HG03025 (cell line): ENCODE measurements around the gene CPA2.
"Not testable (repeated sequence)": the region's sequence is repeated elsewhere in the genome, so short reads cannot be mapped to it uniquely, and the experiment has no call there.

Source experiments
- ATAC-seq: cut with Tn5 transposase; IDR thresholded peaks from one replicate; pipeline ENCODE4 v1.9.1; 2021; ENCODE audit warnings: mild to moderate bottlenecking, moderate library complexity; ENCODE audit not compliant: unreplicated experiment, low FRiP score

Gene CPA2

DNA sequence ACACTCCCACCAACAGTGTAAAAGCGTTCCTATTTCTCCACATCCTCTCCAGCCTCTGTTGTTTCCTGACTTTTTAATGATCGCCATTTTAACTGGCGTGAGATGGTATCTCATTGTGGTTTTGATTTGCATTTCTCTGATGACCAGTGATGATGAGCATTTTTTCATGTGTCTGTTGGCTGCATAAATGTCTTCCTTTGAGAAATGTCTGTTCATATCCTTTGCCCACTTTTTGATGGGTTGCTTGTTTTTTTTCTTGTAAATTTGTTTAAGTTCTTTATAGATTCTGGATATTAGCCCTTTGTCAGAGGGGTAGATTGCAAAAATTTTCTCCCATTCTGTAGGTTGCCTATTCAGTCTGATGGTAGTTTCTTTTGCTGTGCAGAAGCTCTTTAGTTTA lies 17.0 kb upstream of the CPA2 start:
- ATAC-seq = not testable (repeated sequence)

DNA sequence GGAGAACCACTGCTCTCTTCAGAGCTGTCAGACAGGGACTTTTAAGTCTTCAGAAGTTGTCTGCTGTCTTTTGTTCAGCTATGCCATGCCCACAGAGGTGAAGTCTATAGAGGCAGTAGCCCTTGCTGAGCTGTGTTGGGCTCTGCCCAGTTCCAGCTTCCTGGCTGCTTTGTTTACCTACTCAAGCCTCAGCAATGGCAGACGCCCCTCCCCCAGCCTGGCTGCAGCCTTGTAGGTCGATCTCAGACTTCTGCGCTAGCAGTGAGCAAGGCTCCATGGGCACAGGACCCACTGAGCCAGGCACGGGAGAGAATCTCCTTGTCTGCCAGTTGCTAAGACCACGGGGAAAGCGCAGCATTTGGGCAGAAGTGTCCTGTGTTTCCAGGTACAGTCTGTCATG lies 12.1 kb upstream of the CPA2 start:
- ATAC-seq = no peak

DNA sequence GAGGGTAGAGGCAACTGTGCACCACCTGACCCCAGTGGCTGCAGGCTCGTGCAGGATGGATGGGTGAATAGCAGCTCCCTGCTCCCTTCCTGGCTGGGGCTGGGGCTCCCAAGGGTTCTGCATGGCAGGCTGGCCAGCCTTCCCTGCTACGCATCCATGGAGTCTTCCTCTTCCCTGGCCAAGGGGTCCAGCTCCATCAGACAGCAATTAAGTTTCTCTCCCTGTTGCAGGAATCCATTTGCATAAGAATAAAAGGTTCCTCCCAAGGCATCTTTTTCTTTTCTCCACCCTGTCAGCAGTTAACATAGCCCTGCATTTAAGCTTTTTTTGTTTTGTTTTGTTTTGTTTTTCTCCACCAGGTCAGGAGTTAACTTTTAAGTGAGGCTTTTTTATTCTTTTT lies 10.0 kb upstream of the CPA2 start:
- ATAC-seq = no peak

DNA sequence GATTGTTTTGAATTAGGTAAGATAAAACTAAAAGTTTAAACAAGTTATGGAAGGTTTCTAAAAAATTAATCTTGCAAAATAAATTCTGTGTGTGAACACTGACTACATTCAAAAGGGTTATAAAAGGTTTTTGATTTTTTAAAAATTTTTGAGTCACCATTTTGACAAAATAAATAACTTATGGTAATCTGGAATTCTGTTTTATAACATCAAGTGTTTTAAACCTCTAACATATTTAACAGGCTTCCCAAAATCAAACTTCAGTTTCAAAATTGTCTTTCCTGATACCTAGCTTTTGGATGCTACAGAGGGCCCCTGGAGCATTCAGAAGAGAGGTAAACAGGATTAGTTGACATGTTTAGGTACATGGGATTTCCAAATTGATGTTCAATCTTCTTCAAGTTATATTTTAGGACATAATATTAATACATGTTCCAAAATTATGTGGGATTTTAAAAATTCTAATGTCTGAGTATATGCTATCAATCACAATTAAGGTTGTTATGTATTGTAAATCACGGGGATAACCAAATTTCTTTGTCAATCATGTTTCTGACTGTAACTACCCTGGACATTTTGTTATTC lies 8.1 kb upstream of the CPA2 start:
- ATAC-seq = no peak

DNA sequence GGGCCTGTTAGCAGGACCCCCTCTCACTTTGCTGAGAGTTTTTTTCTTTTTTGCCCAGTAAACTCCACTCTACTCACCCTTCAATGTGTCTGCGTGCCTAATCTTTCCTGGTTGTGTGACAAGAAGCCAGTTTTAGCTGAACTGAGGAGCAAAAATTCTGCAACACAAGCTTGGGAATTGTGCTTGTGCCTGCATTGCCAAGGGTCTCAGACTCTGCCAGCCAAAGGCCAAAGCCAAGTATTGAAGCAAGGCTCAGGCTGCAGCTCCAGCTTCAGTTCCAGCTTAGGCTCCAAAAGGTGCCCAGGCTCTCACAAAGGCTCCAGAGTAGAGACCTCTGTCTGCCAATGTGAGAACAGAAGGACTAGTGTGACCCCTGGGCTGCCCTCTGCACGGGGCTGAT lies 4.2 kb upstream of the CPA2 start:
- ATAC-seq = no peak

DNA sequence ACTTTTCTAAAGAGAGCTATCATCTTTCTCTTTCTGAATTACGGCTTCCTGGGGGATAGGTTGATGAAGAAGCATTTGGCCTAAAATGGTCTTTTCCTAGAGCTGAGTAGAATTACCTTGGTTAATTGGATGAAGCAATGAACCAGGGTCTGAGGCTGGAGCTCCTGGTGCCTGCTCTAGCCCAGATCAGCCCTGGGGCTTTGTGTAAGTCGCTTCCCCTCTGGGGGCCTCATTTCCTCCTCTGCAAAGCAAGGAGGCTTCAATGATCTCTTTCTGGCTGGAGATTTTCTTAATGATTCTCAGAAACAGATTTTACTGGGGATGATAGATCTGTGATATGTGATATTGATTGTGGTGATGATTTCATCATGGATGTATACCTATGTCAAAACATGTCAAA lies 3.5 kb upstream of the CPA2 start:
- ATAC-seq = no peak

DNA sequence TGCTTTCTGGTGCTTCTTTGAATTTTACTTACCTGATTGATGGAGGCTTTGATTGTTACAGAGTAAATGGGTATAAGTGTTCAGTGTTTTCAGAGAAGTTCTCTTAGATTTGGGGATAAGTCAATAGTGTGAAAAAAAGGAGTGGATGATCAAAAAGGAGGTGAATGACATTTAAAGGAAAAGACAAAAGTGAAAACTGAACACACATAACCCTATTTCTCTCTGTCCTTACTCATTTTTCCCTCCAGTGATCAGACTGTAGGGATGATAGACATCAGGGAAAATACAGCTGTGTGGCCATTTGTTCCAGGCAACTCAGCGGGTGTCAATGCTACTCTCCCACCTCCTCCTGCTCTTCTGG lies 278 bp downstream of the CPA2 start:
- no peak for ATAC-seq

DNA sequence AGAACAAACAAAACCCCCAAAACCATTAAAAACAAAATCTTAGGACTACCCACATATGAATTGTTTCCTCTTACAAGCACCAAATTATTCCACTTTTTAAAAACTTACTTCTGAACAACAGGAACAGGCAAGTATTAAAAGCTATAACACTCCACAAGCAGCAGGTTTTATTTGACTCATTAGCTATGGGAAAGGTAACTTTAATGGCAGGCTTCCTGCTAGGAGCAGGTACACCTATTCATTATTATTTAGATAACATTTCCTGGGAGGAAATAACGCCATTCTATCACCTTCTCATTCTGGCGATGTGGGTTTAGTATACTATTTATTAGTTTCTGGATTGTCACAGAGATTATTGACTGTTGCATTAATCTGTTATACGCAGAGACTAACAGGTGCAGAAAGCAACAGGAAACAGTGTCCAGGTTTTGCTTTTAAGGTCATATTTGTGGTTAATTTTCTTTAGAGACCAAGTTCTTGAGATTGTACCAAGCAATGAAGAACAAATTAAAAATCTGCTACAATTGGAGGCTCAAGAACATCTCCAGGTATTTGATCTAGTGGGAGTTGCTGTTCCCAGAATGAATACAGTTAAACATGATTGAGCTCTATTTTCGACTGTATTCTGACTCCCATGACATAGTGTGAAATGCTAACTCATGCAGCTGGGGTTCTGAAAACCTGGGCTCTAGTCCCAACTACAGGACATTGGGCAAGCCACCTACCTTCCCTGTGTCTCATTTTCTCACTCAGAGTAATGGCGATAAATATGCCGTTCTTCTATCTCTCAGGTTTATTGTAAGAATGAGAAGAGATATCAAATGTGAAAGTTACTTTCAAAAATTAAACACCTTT lies 2.0 kb downstream of the CPA2 start:
- no peak for ATAC-seq

DNA sequence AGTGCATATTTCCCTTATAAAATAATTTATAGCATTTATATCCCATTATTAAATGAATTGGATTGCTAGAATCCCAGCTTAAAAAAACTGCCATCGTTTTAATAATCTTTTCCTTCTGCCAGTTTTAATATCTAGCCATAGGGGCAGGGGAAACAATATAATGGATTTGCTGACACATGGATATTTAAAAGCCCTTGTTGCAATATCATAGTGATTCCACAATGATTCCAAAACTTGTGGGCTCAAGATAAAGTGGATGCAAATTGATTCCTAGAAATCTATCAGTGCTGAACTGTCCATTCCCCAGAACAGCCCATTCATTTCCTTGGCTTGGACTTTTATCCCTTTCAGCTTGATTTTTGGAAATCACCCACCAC lies 2.6 kb downstream of the CPA2 start:
- no peak for ATAC-seq

DNA sequence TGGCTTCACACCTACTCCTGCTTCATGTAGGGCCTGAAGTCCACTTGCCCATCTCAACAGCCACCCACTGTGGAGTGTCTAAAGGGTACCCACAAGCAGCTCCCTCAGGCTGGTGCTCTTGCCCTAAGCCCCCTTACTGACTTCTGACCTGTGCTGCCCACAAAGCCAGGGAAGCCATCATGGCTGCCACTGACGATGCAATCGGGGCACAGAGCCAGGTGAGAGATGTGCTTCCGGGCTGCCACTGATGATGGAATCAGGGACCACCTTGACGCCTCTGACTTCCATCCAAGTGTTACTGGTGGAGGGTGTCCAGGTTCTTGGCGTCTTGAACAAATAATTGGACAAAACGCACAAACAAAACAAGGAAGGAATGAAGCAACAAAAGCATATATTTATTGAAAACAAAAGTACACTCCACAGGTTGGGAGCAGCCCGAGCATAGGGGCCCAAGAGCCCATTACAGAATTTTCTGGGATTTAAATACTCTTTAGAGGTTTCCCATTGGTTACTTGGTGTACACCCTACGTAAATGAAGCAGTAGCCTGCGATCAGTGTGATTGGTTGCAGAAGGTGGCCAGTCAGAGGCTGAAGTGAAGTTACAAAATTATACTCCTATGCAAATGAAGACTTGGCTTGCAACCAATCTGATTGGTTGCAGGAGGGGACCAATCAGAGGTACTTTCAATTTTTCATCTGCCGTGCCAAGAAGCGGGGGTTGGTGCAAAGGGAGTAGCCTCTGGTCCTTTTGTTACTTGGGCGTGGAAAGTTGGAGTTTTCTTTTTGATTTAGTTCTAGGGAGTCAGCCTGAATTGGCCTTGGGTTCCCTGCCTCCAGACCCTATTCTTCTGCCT lies 4.5 kb downstream of the CPA2 start:
- no peak for ATAC-seq

DNA sequence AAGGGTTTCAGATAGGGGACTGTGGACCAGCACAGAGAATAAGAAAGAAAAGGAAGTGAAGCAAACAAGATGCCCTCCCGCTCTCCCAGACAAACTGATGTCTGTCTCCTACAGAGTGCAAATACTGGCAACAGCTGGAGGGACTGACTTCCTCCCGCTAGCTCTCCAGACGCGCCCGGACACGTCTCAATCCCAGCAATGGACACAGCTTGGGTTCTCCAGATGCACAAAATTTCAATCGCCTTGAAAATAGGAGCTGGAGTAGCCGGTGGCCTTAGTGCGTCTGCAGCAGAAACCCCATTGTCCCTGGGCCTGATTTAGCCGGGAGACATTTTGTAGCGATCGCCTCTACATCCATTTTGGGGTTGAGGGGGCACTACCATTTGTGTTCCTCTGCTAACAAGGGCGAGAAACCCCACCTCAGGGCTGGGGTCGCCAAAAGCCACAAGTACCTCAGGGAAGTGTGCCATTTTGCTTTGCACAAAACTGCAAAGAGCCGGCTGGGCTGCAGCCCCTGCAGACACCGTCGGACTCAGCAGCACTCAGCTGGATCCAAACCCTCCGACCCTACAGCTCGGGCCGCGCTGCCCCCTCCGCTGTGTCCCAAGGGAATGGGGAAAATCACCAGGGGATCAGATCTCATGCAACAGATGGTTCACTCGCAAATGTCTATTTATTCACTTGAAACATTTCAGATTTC lies 5.9 kb downstream of the CPA2 start:
- no peak for ATAC-seq

DNA sequence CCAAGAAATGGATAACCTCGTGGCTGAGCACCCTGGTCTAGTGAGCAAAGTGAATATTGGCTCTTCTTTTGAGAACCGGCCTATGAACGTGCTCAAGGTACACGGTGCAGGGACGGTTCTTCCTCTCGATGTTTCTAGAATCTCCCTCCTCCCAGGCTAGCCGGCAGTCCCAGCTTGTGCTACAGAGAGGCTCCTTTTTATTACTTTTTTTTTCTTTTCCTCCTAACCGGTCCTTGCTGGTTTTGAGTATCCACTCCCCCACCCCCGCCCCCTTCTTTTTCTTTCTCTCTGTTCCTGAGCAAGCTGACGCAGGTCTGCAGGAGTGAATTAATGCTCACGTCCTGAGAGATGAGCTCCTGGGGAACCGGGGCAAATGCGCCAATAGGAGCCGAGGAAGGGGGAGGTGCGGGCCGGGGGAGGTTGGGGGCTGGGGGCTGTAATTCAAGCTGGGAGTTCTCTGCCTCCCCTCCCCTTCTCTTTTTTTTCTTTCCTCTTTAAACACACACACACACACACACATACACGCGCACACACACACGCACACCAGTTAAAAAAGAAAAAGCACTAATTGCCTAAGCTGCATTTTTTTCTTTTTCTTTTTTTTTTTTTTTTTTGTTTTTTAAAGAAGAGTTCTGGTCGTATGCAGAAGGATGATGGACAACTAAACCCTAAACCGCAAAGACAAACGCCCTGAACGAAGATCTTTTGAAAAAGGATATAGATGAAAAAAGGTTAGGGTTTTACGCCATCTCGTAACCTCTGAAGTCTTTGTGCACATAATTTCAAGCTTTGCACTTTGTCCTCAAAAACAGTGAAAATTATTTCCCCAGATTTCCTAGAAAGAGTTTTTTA lies 6.6 kb downstream of the CPA2 start:
- ATAC-seq = no peak

DNA sequence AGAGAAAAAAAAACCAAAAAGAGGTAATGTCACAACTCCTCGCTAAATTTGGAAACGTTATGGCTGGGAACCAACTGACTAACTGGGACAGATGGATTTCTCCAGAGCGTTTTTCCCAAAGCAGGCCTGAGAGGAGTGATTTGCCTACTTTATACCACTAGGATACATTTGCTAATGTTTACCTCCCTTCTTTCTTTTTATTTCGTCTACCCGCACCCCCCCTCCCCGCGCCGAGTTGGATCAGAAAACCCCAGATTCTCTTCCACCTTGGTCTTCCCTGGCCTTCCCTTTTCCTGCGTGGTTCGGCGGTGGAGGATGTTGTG lies 7.2 kb downstream of the CPA2 start:
- ATAC-seq = no peak

DNA sequence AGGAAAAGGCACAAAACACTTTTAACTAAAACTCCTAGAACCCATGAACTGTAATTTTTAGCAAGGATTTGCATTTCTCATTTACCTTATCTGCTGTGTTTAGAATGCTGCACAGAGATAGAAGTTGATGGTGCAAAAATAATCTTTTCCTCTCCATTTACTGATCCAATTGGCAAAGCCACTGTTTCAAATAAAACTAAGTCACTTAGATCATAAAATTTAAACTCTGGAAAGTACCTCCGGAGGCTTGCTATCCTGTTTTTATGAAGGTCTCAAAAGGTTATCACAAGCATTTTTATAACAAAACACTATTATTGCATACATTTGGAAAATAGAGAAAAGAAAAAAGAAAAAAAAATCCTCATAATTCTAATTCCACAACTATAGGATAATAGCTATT lies 7.6 kb downstream of the CPA2 start:
- ATAC-seq = no peak

DNA sequence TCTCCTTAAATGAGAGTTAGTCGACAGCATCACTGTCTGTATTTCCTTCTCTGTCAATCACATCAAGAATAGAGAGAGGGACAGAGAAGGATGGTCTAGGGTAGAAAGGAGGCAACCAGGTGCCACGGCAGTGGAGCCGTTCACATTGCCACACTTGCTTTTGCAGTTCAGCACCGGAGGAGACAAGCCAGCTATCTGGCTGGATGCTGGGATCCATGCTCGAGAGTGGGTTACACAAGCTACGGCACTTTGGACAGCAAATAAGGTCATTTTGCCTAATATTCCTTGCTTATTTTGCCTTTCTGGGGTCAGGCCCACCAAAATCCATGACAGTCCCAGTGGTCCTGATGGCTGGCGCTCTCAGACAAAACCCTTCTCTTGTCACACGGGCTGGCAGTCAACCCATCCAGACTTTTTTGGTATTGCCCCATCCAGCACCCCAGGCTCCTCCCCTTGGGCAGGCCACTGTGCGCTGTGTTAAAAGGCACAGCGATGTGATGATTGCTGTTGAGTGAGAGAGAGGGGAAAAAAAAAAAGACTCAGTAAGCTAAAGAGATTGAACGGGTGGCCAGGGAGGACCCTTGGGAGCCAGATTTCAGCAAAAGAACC lies 8.4 kb downstream of the CPA2 start:
- ATAC-seq = no peak

DNA sequence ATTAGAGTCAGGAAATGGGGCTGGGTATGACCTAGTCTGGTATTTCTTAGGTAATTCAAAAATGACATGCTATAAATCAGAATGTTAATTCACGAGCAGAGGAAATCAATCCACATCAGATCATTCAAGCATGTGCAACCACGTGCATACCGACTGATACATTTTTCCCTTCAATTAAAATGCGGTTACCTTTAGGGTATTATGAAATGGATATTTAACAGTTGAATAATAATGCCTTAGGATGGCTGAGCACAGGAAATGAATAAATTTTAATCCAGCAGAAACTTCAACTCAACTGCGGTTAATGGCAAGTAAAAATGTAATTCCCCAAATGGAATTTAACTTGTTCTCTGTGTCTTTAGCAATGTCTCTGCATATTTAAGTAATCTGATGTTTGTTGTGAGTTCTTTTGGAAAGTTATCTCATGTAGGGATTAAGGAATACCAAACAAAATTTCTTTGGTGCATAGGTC lies 9.2 kb downstream of the CPA2 start:
- no peak for ATAC-seq

DNA sequence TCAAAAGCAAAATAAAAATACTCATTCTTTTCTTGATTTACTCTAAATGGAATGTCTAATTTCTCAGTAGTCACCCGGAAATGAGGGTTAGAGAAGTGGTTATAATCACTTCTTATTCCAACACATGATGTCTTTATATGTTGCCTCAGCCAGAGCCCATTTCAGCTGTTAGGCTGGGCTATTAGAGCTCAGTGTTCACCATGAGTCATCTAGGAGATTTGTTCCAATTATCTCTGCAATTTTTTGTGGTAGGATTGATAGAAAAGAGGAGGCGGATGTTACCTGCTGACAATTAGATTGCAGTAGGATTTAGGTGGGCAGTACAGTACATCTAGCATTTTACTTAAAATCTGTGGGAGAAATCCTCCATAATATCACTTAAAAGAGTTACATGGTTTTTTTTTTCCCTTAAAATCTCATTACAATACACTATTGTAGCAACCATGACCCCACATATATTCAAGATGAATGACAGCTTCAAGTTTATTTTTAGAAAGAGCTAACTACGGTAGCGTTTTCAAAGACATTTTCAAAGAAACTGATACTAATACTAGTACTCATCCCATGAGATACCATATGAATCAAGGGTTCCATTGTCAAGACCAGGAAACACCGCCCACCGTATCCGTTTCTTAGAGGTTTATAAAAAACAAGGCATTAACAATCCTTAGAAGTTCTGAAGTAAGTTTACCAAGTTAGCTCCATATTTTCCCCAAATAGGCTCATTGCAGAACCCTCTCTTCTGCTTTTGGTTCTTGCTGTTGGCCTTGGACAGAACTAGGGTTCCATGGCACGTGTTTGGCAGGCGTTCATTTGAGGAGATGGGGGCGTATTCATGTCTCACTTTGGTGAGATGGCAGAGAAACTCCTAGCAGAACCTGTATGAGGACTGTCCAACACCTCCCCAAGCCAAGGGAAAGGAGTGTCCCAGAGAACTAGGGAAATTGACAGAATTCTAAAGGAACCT lies 10.4 kb downstream of the CPA2 start:
- ATAC-seq = no peak

DNA sequence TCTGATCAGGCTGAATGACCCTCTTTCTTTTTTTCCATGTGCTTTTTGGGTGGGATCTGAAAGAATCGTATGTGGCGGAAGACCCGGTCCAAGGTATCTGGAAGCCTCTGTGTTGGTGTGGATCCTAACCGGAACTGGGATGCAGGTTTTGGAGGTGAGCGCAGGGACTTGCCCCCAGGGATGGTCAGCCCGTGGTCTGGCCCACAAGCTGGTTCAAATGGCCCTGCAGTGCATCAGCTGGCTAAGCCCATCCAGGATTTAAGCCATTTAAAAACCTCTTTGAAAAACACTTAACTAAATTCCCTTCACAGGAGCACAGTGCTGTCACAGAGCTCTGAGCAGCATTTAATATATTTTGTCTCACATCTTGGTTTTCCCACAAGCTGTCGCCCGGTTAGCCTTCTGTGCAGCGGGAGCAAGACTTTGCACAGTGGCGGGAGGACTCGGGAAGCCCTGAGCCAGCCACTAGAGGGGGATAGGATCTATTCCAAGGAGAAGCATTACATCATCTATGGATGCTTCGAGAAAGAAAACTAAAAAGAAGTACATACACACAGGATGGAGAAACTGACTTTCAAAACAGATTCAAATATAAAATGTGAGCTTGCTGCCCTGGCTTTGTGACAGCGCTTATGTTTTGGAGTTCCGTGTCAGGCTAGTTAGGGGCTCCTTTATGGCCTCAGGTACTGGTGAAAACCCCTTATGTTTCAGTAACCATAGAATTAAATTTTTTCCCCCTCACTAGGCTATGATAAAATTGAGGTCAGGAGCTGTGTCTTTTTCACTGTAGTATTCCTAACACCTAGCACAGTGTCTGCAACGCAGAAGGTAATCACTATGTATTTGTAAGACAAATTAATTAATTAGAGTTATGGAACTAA lies 11.3 kb downstream of the CPA2 start:
- no peak for ATAC-seq
